K562 (cell line): Measurements from ENCODE around the gene DLL4. TPM values are rescaled to one million over a fixed set of nuclear protein-coding genes. Genes with fewer than 3 reads are reported as not detected.
A peak's percentile ranks its signal among the peaks of the same experiment; 100 is the strongest.

ENCODE experiments used
- AFF4 ChIP-seq: sonication (generic); formaldehyde crosslinking; IDR thresholded peaks from 2 replicates; pipeline ENCODE4 v1.8.0; 2023; ENCODE audit warnings: mild to moderate bottlenecking, missing genetic modification reagents
- CBFA2T3 ChIP-seq: fragments of 450-650 bp; IDR thresholded peaks from 2 replicates; pipeline ENCODE4 v1.6.1; 2017
- ELF1 ChIP-seq: fragments of 200-800 bp; sonication (Bioruptor generic); IDR thresholded peaks from 2 replicates; pipeline ENCODE4 v1.6.1; 2016; ENCODE audit warnings: missing genetic modification characterization, missing compliant biosample characterization
- NBN ChIP-seq: fragments of 450-650 bp; IDR thresholded peaks from 2 replicates; pipeline ENCODE4 v1.6.1; 2016; ENCODE audit warnings: low read depth, mild to moderate bottlenecking
- NCOA1 ChIP-seq: fragments of 450-650 bp; IDR thresholded peaks from 2 replicates; pipeline ENCODE4 v1.6.1; 2016; ENCODE audit warnings: low read depth
- NR1H2 ChIP-seq: sonication (generic); formaldehyde crosslinking; IDR thresholded peaks from 2 replicates; pipeline ENCODE4 v1.4.0; 2020; ENCODE audit warnings: mild to moderate bottlenecking, missing genetic modification reagents
- PTRF ChIP-seq: fragments of 450-650 bp; IDR thresholded peaks from 2 replicates; pipeline ENCODE4 v1.6.1; 2016; ENCODE audit warnings: mild to moderate bottlenecking, missing genetic modification characterization, missing compliant biosample characterization
- RAD51 ChIP-seq: fragments of 450-650 bp; IDR thresholded peaks from 2 replicates; pipeline ENCODE4 v1.7.1; 2016; ENCODE audit warnings: low read depth, mild to moderate bottlenecking, borderline replicate concordance
- RBM17 ChIP-seq: fragments of 200-400 bp; formaldehyde crosslinking; IDR thresholded peaks from 2 replicates; pipeline ENCODE4 v1.6.1; 2017; ENCODE audit warnings: low read depth, mild to moderate bottlenecking, low read length, borderline replicate concordance
- SETDB1 ChIP-seq: IDR thresholded peaks from one replicate; pipeline ENCODE4 v1.6.1; 2012; ENCODE audit warnings: low read length, control low read depth, inconsistent platforms
- TFE3 ChIP-seq: fragments of 450-650 bp; formaldehyde crosslinking; IDR thresholded peaks from 2 replicates; pipeline ENCODE4 v1.4.0; 2020; ENCODE audit warnings: mild to moderate bottlenecking, mixed read lengths
- ZMIZ1 ChIP-seq, 2 experiments: fragments of 150-350 bp in 1 of 2; IDR thresholded peaks; 2 replicates each; pipeline ENCODE4 v1.6.1; 2012 to 2016; ENCODE audit warnings: low read depth in 2 of 2, low read length in 2 of 2, mild to moderate bottlenecking in 1 of 2, moderate library complexity in 1 of 2
- ZNF124 ChIP-seq: sonication (generic); formaldehyde crosslinking; IDR thresholded peaks from 2 replicates; pipeline ENCODE4 v1.8.1; 2022; ENCODE audit warnings: missing genetic modification reagents
- ZNF354B ChIP-seq: fragments of 250-450 bp; sonication (Bioruptor Pico); IDR thresholded peaks from 2 replicates; pipeline ENCODE4 v1.4.0; 2020
- ZNF41 ChIP-seq: fragments of 250-450 bp; sonication (Bioruptor Pico); conservative IDR thresholded peaks from 2 replicates; pipeline ENCODE4 v1.4.0; 2020; ENCODE audit warnings: mild to moderate bottlenecking
- ZNF740 ChIP-seq, 3 experiments: fragments of 200-800 bp in 1 of 3; sonication (Bioruptor generic) in 1 of 3; sonication (generic) in 1 of 3; formaldehyde crosslinking in 1 of 3; IDR thresholded peaks; 2 replicates each; pipeline versions ENCODE4 v1.6.1 to v1.8.0; 2016 to 2022; ENCODE audit warnings: mild to moderate bottlenecking in 2 of 3, missing compliant biosample characterization in 2 of 3, missing genetic modification characterization in 2 of 3, missing genetic modification reagents in 1 of 3
- polyA plus RNA-seq, 8 experiments: library from polyadenylated mRNA; depleted of rRNA in 4 of 8; stranded (reverse) in 5 of 8; unstranded in 3 of 8; fragments of >200 nt; fragmentation: Nextera tagmentation in 2 of 8; fragmentation: Illumina TruSeq in 1 of 8; extraction: Ambion mirVana in 2 of 8; extraction: Trizol in 1 of 8; gene quantifications; 2 replicates each; pipeline versions ENCODE4 v1.2.1 to v1.2.3, GENCODE V29; 2011 to 2014; ENCODE audit warnings: inconsistent platforms in 1 of 8, missing spikeins in 1 of 8
- total RNA-seq, 7 experiments: library from RNA; depleted of rRNA in 6 of 7; stranded (reverse); fragments of >200 nt in 6 of 7; fragmentation: Illumina TruSeq in 2 of 7; extraction: Trizol in 2 of 7; gene quantifications; 2 replicates each; pipeline versions ENCODE4 v1.2.1 to v1.2.3, GENCODE V29; 2011 to 2021; ENCODE audit warnings: low replicate concordance in 1 of 7

The DLL4 gene
- total and polyA plus RNA-seq, 9 of the 15 experiments (the other 6 are each of a cell fraction or from before 2014, with no cell fraction given) = 0.04 to 1.1 (median 0.41) TPM; not detected in 1

- no peak for TF ChIP-seq ZMIZ1 (IDR thresholded peaks at IDR 0.05; ENCODE audit: low read depth in 2 of 2, low read length in 2 of 2)
- no peak for TF ChIP-seq ZNF740 (CRISPR knock-in tag; IDR thresholded peaks at IDR 0.05)
- TF ChIP-seq ZNF740 (tag; IDR thresholded peaks at IDR 0.05) = no peak
- peak; percentile 84 for TF ChIP-seq RAD51
- no peak for TF ChIP-seq SETDB1
- TF ChIP-seq RBM17 = no peak
- TF ChIP-seq NBN = peak; percentile 66
- no peak for TF ChIP-seq ZNF41
- TF ChIP-seq AFF4 (CRISPR knock-in tag) = 0 out of 2 replicates have a peak, but pooled peaks have one; percentile 12
- TF ChIP-seq TFE3 (CRISPR knock-in tag) = 0 out of 2 replicates have a peak, but pooled peaks have one; percentile 2
- no peak for TF ChIP-seq PTRF (tag)
- TF ChIP-seq NCOA1 = no peak
- TF ChIP-seq CBFA2T3 = no peak
- no peak for TF ChIP-seq ZNF124 (CRISPR knock-in tag)
- TF ChIP-seq NR1H2 (CRISPR knock-in tag) = no peak
- no peak for TF ChIP-seq ZNF354B (CRISPR knock-in tag)
- TF ChIP-seq ELF1 = peak; percentile 92
Observed at GRCh38 chr15:40893733-40894680, 35.1 kb upstream of the DLL4 start, which contains the start of gene VPS18 (continued).
